Loucy (cell line): ENCODE measurements around the gene TTC16.
"Not testable (repeated sequence)": the region's sequence is repeated elsewhere in the genome, so short reads cannot be mapped to it uniquely, and the experiment has no call there.

ENCODE experiments used
- H2AFZ ChIP-seq: fragments of 200-600 bp; sonication (generic); 2 replicates; pipeline ENCODE4 v1.6.0; 2016; ENCODE audit warnings: antibody characterized with exemption, mild to moderate bottlenecking, low read length, moderate library complexity
- H3F3A ChIP-seq: fragments of 200-600 bp; 2 replicates; pipeline ENCODE4 v1.6.0; 2016; ENCODE audit warnings: antibody characterized with exemption, low read depth, mild to moderate bottlenecking
- H3K27me3 ChIP-seq: fragments of 200-600 bp; sonication (generic); 2 replicates; pipeline ENCODE4 v1.6.1; 2014; ENCODE audit warnings: low read length, mild to moderate bottlenecking; ENCODE audit not compliant: insufficient read depth, poor library complexity, severe bottlenecking
- H3K36me3 ChIP-seq: fragments of 200-600 bp; sonication (generic); 2 replicates; pipeline ENCODE4 v1.6.1; 2016; ENCODE audit warnings: low read length; ENCODE audit not compliant: insufficient read depth
- H3K4me1 ChIP-seq: fragments of 200-600 bp; sonication (generic); 2 replicates; pipeline ENCODE4 v1.5.1; 2014; ENCODE audit warnings: low read length, mild to moderate bottlenecking; ENCODE audit not compliant: insufficient read depth, poor library complexity, severe bottlenecking
- H3K4me2 ChIP-seq: fragments of 200-600 bp; sonication (generic); 2 replicates; pipeline ENCODE4 v1.6.0; 2014; ENCODE audit warnings: antibody characterized with exemption, low read length, low read depth, mild to moderate bottlenecking; ENCODE audit not compliant: poor library complexity, severe bottlenecking
- H3K4me3 ChIP-seq: fragments of 200-600 bp; sonication (generic); 2 replicates; pipeline ENCODE4 v1.5.1; 2014; ENCODE audit warnings: low read length, mild to moderate bottlenecking, mixed read lengths; ENCODE audit not compliant: poor library complexity, severe bottlenecking
- H3K79me2 ChIP-seq: fragments of 200-600 bp; sonication (generic); 2 replicates; pipeline ENCODE4 v1.6.1; 2014; ENCODE audit warnings: low read length; ENCODE audit not compliant: insufficient read depth
- H3K9ac ChIP-seq: fragments of 200-600 bp; sonication (generic); 2 replicates; pipeline ENCODE4 v1.6.0; 2014; ENCODE audit warnings: mild to moderate bottlenecking, low read depth, low read length, moderate library complexity; ENCODE audit not compliant: poor library complexity, severe bottlenecking
- H3K9me2 ChIP-seq: fragments of 200-600 bp; sonication (generic); replicated peaks from 2 replicates; pipeline ENCODE4 v1.6.1; 2016; ENCODE audit warnings: low read depth, low read length, mixed read lengths
- H3K9me3 ChIP-seq: fragments of 200-600 bp; sonication (generic); 2 replicates; pipeline ENCODE4 v1.6.1; 2014; ENCODE audit warnings: mild to moderate bottlenecking, antibody characterized with exemption, low read length, low read depth; ENCODE audit not compliant: insufficient read depth
- H4K20me1 ChIP-seq: fragments of 200-600 bp; sonication (generic); 2 replicates; pipeline ENCODE4 v1.6.0; 2014; ENCODE audit warnings: antibody characterized with exemption, low read length, mild to moderate bottlenecking; ENCODE audit not compliant: insufficient read depth, poor library complexity, severe bottlenecking
- EZH2phosphoT487 ChIP-seq: fragments of 200-600 bp; IDR thresholded peaks from 2 replicates; pipeline ENCODE4 v1.6.1; 2018; ENCODE audit warnings: antibody characterized with exemption, mild to moderate bottlenecking, moderate library complexity, borderline replicate concordance
- TF ChIP-seq, protein P1 (sequence below): fragments of 200-600 bp; sonication (generic); conservative IDR thresholded peaks from 2 replicates; pipeline ENCODE4 v1.5.1; 2014; ENCODE audit warnings: mild to moderate bottlenecking, antibody characterized with exemption, low read length

Gene TTC16

DNA sequence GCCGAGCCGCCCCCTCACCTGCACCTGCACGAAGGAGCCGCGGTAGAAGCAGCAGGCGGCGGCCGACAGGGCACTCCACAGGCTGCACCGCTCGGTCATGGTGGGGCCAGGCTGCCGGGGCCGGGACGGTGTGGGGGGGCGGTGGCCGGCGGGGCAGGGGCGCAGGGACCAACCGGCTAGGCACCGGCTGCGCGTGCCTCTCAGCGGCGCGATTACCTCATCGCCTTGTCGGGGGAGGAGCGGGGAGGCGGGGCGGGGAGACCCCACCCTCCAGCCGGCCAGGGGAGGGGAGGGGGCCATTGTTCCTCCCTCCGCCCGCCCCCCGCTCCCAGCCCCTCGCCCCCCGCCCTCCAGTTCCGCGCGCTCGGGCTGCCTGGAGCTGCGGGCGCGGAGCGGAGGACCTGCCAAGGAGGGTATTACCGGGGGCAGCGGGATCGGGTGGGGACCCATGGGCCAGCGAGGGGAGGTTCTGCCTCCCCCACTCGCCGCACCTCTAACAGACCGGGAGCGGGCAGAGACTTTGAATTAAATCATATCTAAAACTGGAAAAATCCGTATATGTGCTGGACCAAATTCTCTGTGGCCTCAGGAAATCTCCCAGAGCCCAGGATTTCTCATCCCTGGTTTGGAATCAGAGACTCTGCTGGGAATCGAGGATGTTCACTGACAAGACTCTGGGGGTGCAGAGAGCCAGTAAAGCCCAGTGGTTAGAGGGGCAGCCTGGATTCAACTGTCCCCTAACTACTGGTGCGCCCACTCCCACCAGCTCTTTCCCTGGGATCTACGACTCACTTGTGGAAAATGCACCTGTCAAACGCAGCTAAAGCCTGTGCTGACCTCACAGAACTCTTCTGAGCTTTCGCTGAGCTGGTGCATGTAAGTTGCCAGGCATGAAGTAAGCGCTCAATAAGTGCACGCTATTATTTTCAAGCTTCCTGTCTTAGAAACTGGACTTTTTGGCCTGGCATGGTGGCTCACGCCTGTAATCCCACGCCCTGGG, 39.5 kb downstream of the TTC16 start:
- Histone ChIP-seq H3K4me2 (no peak overlapping the region), H3F3A (no peaks in the 10 kb centered on the region), H3K27me3 (no peaks in the 10 kb centered on the region), H3K36me3 (peaks cover 41% of the 10 kb centered on the region; the same call in 1 of the 2 replicates), H3K9ac (no peak overlapping the region), H3K4me1 (no peaks in the 10 kb centered on the region), H3K9me2 (no peaks in the 10 kb centered on the region), H2AFZ (no peak overlapping the region), H3K9me3 (no peaks in the 10 kb centered on the region), H3K4me3 (no peak overlapping the region), H4K20me1 (peaks cover 26% of the 10 kb centered on the region), H3K79me2 (no peaks in the 10 kb centered on the region)
- no peak for TF ChIP-seq EZH2phosphoT487
- TF ChIP-seq, protein P1, sequence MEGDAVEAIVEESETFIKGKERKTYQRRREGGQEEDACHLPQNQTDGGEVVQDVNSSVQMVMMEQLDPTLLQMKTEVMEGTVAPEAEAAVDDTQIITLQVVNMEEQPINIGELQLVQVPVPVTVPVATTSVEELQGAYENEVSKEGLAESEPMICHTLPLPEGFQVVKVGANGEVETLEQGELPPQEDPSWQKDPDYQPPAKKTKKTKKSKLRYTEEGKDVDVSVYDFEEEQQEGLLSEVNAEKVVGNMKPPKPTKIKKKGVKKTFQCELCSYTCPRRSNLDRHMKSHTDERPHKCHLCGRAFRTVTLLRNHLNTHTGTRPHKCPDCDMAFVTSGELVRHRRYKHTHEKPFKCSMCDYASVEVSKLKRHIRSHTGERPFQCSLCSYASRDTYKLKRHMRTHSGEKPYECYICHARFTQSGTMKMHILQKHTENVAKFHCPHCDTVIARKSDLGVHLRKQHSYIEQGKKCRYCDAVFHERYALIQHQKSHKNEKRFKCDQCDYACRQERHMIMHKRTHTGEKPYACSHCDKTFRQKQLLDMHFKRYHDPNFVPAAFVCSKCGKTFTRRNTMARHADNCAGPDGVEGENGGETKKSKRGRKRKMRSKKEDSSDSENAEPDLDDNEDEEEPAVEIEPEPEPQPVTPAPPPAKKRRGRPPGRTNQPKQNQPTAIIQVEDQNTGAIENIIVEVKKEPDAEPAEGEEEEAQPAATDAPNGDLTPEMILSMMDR, result no peak

DNA sequence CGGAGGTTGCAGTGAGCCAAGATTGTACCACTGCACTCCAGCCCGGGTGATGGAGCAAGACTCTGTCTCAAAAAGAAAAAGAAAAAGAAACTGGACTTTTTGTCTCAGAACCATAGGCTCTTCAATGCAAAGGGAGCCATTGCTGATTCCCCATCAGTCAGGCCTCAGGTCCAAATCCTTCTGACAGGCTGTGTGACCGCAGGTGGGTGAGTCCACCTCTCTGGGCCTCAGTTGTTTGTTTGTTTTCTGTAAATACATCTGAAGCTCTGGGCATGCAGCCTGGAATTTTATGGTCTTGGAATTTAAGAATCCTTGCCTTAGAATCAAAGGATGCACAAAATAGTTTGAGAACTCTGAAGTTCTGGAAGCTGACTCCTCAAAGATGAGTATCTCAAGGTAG, 40.4 kb downstream of the TTC16 start:
- H3K4me1 ChIP-seq, result no peaks in the 10 kb centered on the region
- H3K27me3 ChIP-seq, result no peaks in the 10 kb centered on the region
- H3K4me2 ChIP-seq, result no peak overlapping the region
- no peaks in the 10 kb centered on the region; the same call in 1 of the 2 replicates for H3K79me2 ChIP-seq
- H2AFZ ChIP-seq, result no peak overlapping the region
- H3K9ac ChIP-seq, result no peak overlapping the region
- H3K9me3 ChIP-seq, result no peaks in the 10 kb centered on the region
- H4K20me1 ChIP-seq, result peaks cover 18% of the 10 kb centered on the region
- H3K36me3 ChIP-seq, result peaks cover 36% of the 10 kb centered on the region; the same call in 1 of the 2 replicates
- H3F3A ChIP-seq, result no peaks in the 10 kb centered on the region
- no peak for TF ChIP-seq EZH2phosphoT487
- TF ChIP-seq, protein P1, result no peak
- H3K4me3 ChIP-seq, result no peak overlapping the region
- H3K9me2 ChIP-seq, result no peaks in the 10 kb centered on the region

GRCh38 chr9:127756776-127757175, 40.9 kb downstream of the TTC16 start:
- H3K4me3 ChIP-seq, H3K4me1 ChIP-seq, H2AFZ ChIP-seq, H3F3A ChIP-seq, H3K9me3 ChIP-seq, H3K79me2 ChIP-seq, H3K9me2 ChIP-seq, H3K27me3 ChIP-seq, H3K4me2 ChIP-seq, H3K9ac ChIP-seq: not testable (repeated sequence)
- Histone ChIP-seq H4K20me1 (peaks cover 12% of the 10 kb centered on the region), H3K36me3 (peaks cover 36% of the 10 kb centered on the region; the same call in 1 of the 2 replicates)
